ENCODE data around the gene AATK.

DNA sequence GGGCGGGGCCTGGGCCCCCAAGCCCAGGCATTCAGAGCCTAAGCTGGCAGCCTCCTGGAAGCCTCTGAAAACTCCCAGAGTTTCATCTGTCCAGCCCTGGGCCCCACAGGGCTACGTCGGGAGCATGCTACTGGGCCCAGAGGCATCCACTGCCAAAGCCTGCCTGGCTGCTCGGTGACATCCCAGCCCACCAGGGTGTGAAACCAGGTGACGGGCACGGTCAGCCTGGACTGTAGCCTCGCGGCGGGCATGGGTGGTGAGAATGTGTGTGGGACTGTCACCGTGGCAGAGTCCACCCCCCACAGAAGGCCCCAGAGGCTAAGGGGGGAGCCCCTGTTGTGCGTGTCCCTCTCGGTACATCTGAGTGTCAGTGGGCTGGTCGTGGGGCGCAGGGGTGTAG lies 25.6 kb upstream of the AATK start:
- TF ChIP-seq POLR2A (IDR thresholded peaks at IDR 0.05), result no peak
- TF ChIP-seq, protein P1, sequence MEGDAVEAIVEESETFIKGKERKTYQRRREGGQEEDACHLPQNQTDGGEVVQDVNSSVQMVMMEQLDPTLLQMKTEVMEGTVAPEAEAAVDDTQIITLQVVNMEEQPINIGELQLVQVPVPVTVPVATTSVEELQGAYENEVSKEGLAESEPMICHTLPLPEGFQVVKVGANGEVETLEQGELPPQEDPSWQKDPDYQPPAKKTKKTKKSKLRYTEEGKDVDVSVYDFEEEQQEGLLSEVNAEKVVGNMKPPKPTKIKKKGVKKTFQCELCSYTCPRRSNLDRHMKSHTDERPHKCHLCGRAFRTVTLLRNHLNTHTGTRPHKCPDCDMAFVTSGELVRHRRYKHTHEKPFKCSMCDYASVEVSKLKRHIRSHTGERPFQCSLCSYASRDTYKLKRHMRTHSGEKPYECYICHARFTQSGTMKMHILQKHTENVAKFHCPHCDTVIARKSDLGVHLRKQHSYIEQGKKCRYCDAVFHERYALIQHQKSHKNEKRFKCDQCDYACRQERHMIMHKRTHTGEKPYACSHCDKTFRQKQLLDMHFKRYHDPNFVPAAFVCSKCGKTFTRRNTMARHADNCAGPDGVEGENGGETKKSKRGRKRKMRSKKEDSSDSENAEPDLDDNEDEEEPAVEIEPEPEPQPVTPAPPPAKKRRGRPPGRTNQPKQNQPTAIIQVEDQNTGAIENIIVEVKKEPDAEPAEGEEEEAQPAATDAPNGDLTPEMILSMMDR (IDR thresholded peaks at IDR 0.05), result no peak
